A549 treated with GW870086 at 1 μM for 4 hours (cell line): ENCODE measurements around the gene AKT1. TPM values are rescaled to one million over a fixed set of nuclear protein-coding genes. Genes with fewer than 3 reads are reported as not detected.

ENCODE experiments used
- total RNA-seq: library from RNA; stranded (reverse); fragments of 200-300 nt; extraction: Qiagen RNA extraction; gene quantifications from 5 replicates; pipeline ENCODE4 v1.2.3, GENCODE V29; 2022; ENCODE audit warnings: low read depth

AKT1 gene
- 83.1 to 112 TPM (median 104 TPM) in 5 replicates for total RNA-seq

DNA sequence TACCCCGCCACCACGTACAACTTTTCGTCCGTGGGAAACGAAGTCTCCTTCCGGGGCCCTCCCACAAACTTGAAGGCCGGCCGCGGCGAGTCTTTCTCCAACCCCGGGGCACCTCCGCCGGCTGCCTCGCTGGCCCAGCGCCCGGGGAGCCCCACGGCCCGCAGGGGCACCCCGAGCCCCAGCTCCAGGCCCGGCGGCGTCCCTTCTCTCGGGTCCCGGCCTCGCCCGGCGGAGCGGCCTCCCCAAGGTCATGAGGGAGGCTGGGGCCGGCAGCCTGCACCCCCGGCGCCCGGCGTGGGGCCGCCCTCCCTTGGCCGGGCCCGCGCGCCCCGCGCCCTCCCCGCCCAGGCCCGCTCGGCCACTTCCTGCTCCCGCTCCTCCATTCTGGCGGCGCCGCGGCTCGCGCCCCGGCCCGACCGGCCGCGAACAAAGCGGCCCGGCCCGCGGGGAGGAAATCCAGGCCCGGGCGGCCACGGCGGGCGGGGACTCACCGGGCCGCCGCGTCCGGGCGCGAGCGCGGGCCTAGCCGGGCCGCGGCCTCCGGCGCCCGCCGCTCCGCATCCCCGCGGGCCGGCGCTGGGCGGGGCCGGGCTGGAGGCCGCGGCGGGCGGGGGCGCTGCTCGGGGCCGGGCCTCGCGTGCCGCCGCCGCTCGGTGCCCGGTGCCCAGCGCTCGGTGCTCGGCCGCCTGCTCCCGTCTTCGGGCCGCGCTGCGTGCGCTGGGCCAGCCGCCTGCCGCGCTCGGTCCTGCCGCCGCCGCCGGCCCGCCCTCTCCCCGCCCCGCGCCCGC lies at the start of gene AKT1:
Gene AKT1, minus strand, starts transcription at position 756 of the 788 bp plus-strand sequence. CDS start 3,105 bp downstream, outside the sequence.

DNA sequence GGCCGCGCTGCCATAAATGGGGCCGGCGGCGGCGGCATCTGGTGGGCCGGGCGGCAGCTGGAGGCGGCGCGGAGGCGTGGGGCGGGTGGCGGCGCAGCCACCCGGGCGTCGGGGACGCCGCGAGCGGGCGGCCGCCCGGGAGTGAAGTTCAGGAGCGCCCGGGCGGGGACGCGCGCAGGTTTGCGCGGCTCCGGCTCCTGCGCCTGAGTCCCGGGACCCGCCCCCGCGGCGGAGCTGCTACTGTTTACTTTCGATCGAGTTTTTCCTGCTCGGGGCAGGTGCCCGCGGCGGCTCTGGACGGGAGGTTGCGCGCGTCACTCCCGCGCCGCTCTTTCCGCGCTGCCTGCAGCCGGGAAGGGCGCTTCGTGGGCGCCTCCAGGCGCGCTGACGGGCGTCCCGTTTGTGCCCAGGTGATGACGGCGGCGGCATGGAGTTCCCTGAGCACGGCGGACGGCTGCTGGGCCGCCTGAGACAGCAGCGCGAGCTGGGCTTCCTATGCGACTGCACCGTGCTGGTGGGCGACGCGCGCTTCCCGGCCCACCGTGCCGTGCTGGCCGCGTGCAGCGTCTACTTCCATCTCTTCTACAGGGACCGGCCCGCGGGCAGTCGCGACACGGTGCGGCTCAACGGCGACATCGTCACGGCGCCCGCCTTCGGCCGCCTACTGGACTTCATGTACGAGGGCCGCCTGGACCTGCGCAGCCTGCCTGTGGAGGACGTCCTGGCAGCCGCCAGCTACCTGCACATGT lies 5.4 kb upstream of the AKT1 start, which contains the start of gene ZBTB42:
Gene ZBTB42, plus strand, starts transcription at position 331 of the 749 bp plus-strand sequence. Its CDS starts 97 bp downstream, at position 428.

DNA sequence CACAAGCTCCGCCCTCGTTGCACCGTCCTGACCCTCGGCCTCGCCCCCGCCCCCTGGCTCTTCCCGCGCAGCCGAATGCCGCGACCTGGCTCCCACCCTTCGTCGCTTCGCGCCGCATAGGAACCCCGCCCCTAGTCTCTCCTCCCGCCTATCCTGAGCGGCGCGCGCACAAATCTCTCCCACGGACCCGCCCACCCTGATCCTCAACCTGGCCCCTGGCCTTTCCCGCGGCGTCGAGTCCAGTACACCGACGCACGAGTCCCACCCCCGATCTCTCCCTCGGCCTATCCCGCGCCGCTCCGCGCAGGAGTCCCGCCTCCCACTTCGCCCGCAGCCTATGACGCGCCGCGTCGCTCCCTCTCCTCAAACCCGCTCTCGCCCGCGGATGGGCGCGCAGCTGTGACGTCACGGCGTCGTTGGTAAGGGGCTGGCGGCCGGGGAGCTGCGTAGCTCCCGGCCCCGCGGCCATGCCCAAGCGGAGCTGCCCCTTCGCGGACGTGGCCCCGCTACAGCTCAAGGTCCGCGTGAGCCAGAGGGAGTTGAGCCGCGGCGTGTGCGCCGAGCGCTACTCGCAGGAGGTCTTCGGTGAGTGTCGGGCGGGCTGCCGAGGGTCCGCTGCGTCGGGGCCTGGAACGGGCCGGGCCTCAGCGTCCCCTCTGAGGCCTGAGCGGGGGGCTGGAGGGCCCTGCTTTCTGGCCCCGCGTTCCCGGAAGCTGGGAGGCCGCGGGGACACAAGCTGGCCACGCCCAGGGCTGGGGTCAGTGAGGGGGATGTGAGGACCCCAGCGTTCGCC lies 42.6 kb downstream of the AKT1 start, which contains the start of gene SIVA1:
Gene SIVA1, plus strand, starts transcription at position 413 of the 793 bp plus-strand sequence. Its CDS starts 55 bp downstream, at position 468.

DNA sequence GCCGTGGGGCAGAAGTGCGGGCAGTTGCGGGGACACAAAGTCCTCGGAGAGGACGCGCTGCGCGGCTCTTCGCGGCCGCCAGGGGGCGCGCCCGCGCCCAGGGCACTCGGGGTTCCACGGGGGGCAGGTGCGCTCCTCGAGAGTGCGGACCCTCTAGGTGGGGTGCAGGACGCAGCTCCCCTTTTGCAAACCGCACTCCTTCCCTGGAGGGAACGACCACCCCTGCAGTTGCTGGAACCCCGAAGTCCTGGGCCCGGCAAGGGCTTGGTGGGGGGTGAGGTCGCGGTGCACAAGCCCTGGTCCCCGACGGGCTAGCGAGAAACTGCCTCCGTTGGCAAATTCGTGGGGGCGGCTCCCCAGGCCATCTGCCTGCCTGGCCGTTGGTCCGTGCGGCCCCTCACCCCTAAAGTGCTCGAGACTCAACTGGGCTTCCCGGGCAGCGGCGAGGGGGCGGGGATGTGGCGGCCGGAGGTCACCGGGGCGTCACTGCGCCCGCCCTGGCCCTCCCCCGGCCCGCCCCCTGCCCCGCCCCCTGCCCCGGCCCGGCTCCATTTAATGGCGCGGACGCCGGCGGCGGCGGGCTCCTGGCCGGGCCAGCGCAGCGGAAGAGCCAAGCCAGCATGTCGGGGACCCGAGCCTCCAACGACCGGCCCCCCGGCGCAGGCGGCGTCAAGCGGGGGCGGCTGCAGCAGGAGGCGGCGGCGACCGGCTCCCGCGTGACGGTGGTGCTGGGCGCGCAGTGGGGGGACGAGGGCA lies 71.7 kb downstream of the AKT1 start, which contains the start of gene ADSS1:
Gene ADSS1, plus strand, starts transcription at position 579 of the 756 bp plus-strand sequence. Its CDS starts 42 bp downstream, at position 621.

Other genes with a start within 250 kb of the AKT1 start
- gene C14orf180, start 216.0 kb downstream of the AKT1 start, total RNA-seq, result not detected in 5 replicates
- 0.27 to 0.46 TPM (median 0.30 TPM) in 4 of 5 replicates, not detected in the other for gene TMEM179, start 191.0 kb downstream of the AKT1 start, total RNA-seq
- gene INF2, start 106.1 kb downstream of the AKT1 start, total RNA-seq, result 81.9 to 126 TPM (median 122 TPM) in 5 replicates
- 6.4 to 7.9 TPM (median 7.3 TPM) in 5 replicates for gene ADSS1, start 71.5 kb downstream of the AKT1 start, total RNA-seq
- gene SIVA1, start 42.6 kb downstream of the AKT1 start, total RNA-seq, result 161 to 220 TPM (median 195 TPM) in 5 replicates
- gene ZBTB42, start 5.4 kb upstream of the AKT1 start, total RNA-seq, result 2.1 to 3.2 TPM (median 3.0 TPM) in 5 replicates
- 18.2 to 26.1 TPM (median 25.5 TPM) in 5 replicates for gene CEP170B, start 69.5 kb upstream of the AKT1 start, total RNA-seq
- 0.10 to 0.25 TPM (median 0.13 TPM) in 3 of 5 replicates, not detected in the others for gene PLD4, start 129.1 kb upstream of the AKT1 start, total RNA-seq
- gene AHNAK2, start 182.6 kb upstream of the AKT1 start, total RNA-seq, result 231 to 264 TPM (median 240 TPM) in 5 replicates
- 15.5 to 17.6 TPM (median 16.2 TPM) in 5 replicates for gene CLBA1, start 190.0 kb upstream of the AKT1 start, total RNA-seq
- gene CDCA4, start 225.3 kb upstream of the AKT1 start, total RNA-seq, result 42.2 to 52.9 TPM (median 49.5 TPM) in 5 replicates